Neural crest cell (in vitro differentiated cells): Measurements from ENCODE around the gene ESR2. TPM values are rescaled to one million over a fixed set of nuclear protein-coding genes. Genes with fewer than 3 reads are reported as not detected.

Experiments used
- DNase-seq: peaks from one replicate; pipeline ENCODE4 v3.0.0; 2021; ENCODE audit warnings: low read depth, mixed read lengths, low spot score
- H3K27ac Mint-ChIP-seq: one replicate; pipeline ENCODE4 v1.8.0; 2021; ENCODE audit warnings: mild to moderate bottlenecking, mixed read lengths; ENCODE audit not compliant: unreplicated experiment
- H3K27me3 Mint-ChIP-seq: 2 replicates; pipeline ENCODE4 v1.8.0; 2021; ENCODE audit warnings: low read depth, mild to moderate bottlenecking, mixed read lengths
- H3K36me3 Mint-ChIP-seq: 2 replicates; pipeline ENCODE4 v1.8.0; 2021; ENCODE audit warnings: low read depth, mild to moderate bottlenecking, mixed read lengths
- H3K4me1 Mint-ChIP-seq: 2 replicates; pipeline ENCODE4 v1.8.0; 2021; ENCODE audit warnings: mixed read lengths
- H3K4me3 Mint-ChIP-seq: one replicate; pipeline ENCODE4 v1.8.0; 2021; ENCODE audit warnings: mild to moderate bottlenecking, mixed read lengths
- H3K9me3 Mint-ChIP-seq: 2 replicates; pipeline ENCODE4 v1.8.0; 2021; ENCODE audit warnings: mixed read lengths
- total RNA-seq: library from RNA; stranded (reverse); gene quantifications from 2 replicates; pipeline ENCODE4 v1.2.1, GENCODE V29; 2021
- TF ChIP-seq, protein P1 (sequence below): fragments of 200-600 bp; sonication (generic); conservative IDR thresholded peaks from 2 replicates; pipeline ENCODE4 v1.5.0; 2021; ENCODE audit warnings: antibody characterized with exemption, mild to moderate bottlenecking

Gene ESR2
- total RNA-seq, 1 donor from 2014 or later = 0.33 TPM

GRCh38 chr14:64193821-64194220, 100.3 kb downstream of the ESR2 start:
- H3K4me3 Mint-ChIP-seq = peak overlapping the region; percentile 35
- TF ChIP-seq, protein P1, sequence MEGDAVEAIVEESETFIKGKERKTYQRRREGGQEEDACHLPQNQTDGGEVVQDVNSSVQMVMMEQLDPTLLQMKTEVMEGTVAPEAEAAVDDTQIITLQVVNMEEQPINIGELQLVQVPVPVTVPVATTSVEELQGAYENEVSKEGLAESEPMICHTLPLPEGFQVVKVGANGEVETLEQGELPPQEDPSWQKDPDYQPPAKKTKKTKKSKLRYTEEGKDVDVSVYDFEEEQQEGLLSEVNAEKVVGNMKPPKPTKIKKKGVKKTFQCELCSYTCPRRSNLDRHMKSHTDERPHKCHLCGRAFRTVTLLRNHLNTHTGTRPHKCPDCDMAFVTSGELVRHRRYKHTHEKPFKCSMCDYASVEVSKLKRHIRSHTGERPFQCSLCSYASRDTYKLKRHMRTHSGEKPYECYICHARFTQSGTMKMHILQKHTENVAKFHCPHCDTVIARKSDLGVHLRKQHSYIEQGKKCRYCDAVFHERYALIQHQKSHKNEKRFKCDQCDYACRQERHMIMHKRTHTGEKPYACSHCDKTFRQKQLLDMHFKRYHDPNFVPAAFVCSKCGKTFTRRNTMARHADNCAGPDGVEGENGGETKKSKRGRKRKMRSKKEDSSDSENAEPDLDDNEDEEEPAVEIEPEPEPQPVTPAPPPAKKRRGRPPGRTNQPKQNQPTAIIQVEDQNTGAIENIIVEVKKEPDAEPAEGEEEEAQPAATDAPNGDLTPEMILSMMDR = no peak
- no peak overlapping the region for H3K27ac Mint-ChIP-seq
- peaks cover 8% of the 10 kb centered on the region for H3K36me3 Mint-ChIP-seq
- H3K27me3 Mint-ChIP-seq = no peaks in the 10 kb centered on the region
- DNase-seq = no peak
- H3K4me1 Mint-ChIP-seq = peaks cover 18% of the 10 kb centered on the region
- no peaks in the 10 kb centered on the region for H3K9me3 Mint-ChIP-seq

DNA sequence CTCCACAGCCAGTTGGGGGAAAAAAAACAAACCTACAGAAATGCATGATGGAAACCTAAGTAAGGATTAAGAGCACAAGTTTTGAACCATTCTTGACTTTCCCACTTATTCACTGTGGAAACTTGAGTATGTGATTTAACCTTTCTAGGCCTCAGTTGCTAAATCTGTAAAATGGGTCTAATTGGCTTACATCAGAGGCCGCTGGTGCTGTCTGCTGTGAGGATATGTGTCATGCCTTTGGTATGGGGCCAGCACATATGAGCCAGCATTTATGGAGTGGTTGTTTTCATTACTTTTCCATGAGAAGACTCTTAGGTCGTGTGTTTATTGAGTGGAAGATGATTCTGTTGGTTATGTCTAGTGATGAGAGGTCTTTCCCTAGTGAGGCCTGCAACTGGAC, 102.4 kb downstream of the ESR2 start:
- DNase-seq = no peak
- H3K4me1 Mint-ChIP-seq = peaks cover 16% of the 10 kb centered on the region
- H3K9me3 Mint-ChIP-seq = no peaks in the 10 kb centered on the region
- no peak overlapping the region for H3K27ac Mint-ChIP-seq
- no peak overlapping the region for H3K4me3 Mint-ChIP-seq
- H3K36me3 Mint-ChIP-seq = peaks cover 14% of the 10 kb centered on the region
- H3K27me3 Mint-ChIP-seq = no peaks in the 10 kb centered on the region
- TF ChIP-seq, protein P1 = no peak

GRCh38 chr14:64190974-64191502, 103.1 kb downstream of the ESR2 start:
- H3K27ac Mint-ChIP-seq = no peak overlapping the region
- no peak overlapping the region for H3K4me3 Mint-ChIP-seq
- TF ChIP-seq, protein P1 = no peak
- no peaks in the 10 kb centered on the region for H3K9me3 Mint-ChIP-seq
- H3K27me3 Mint-ChIP-seq = no peaks in the 10 kb centered on the region
- no peak for DNase-seq
- peaks cover 16% of the 10 kb centered on the region for H3K4me1 Mint-ChIP-seq
- peaks cover 17% of the 10 kb centered on the region for H3K36me3 Mint-ChIP-seq

DNA sequence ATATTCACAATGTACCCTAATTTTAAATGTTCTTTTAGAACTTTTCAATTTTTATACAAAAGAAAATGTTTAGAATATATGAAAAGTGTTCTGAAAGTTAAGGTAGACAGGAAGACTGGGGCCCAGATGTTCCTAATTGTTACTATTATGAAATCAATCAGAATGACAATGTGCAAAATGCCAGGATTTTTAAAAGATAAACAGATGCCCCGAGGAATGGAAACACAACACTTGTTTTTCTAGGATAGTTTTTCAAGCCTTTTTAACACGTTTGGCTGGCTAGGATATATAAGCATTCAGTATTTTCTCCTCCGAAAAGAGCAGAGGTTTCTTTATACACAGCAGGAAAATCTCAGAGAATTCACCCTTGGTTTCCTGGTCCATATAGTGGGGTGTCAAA, 106.8 kb downstream of the ESR2 start:
- peaks cover 31% of the 10 kb centered on the region for H3K36me3 Mint-ChIP-seq
- TF ChIP-seq, protein P1 = no peak
- peaks cover 2% of the 10 kb centered on the region for H3K9me3 Mint-ChIP-seq

GRCh38 chr14:64186231-64187129, 107.7 kb downstream of the ESR2 start:
- Mint-ChIP-seq H3K27ac (peak overlapping the region; percentile 78), H3K27me3 (no peaks in the 10 kb centered on the region), H3K4me3 (peak overlapping the region; percentile 80), H3K9me3 (peaks cover 2% of the 10 kb centered on the region), H3K4me1 (peaks cover 18% of the 10 kb centered on the region), H3K36me3 (peaks cover 33% of the 10 kb centered on the region)
- DNase-seq = peak; percentile 5
- TF ChIP-seq, protein P1 = no peak

More for the DNA sequence above, 106.8 kb downstream of the ESR2 start:
- DNase-seq = no peak
- H3K4me1 Mint-ChIP-seq = peaks cover 18% of the 10 kb centered on the region
- peak overlapping the region; percentile 80 for H3K4me3 Mint-ChIP-seq
- no peaks in the 10 kb centered on the region for H3K27me3 Mint-ChIP-seq
- no peak overlapping the region for H3K27ac Mint-ChIP-seq
